Liver (tissue), 9 donors: ENCODE data around the gene STMP1. TPM values are rescaled to one million over a fixed set of nuclear protein-coding genes. Genes with fewer than 3 reads are reported as not detected.

Experiments
- DNase-seq: peaks from one replicate; pipeline ENCODE4 v3.0.0-alpha.2; 2017; ENCODE audit warnings: low spot score
- H3K27ac ChIP-seq, 2 donors: one replicate each; pipeline ENCODE4 v1.7.0; 2013; ENCODE audit warnings: inconsistent platforms in 2 of 2, low read length in 2 of 2, control low read depth in 1 of 2, low read depth in 1 of 2, mild to moderate bottlenecking in 1 of 2
- H3K27me3 ChIP-seq, 4 donors: one replicate each; pipeline versions ENCODE4 v1.6.1 to v1.7.0; 2013; ENCODE audit warnings: low read length in 3 of 4, inconsistent platforms in 1 of 4, mild to moderate bottlenecking in 1 of 4, moderate library complexity in 1 of 4; ENCODE audit not compliant: control insufficient read depth in 4 of 4, insufficient read depth in 4 of 4
- H3K36me3 ChIP-seq, 4 donors: one replicate each; pipeline versions ENCODE4 v1.6.1 to v1.7.0; 2013; ENCODE audit warnings: low read length in 3 of 4, mild to moderate bottlenecking in 3 of 4, low read depth in 1 of 4, moderate library complexity in 1 of 4; ENCODE audit not compliant: control insufficient read depth in 4 of 4, insufficient read depth in 3 of 4
- H3K4me1 ChIP-seq, 4 donors: one replicate each; pipeline versions ENCODE4 v1.6.1 to v1.7.0; 2013; ENCODE audit warnings: low read length in 3 of 4, mild to moderate bottlenecking in 3 of 4, moderate library complexity in 1 of 4; ENCODE audit not compliant: control insufficient read depth in 4 of 4, insufficient read depth in 4 of 4
- H3K4me3 ChIP-seq, 3 donors: one replicate each; pipeline versions ENCODE4 v1.6.1 to v1.7.0; 2013; ENCODE audit warnings: low read length in 3 of 3, control low read depth in 1 of 3, low read depth in 1 of 3, mild to moderate bottlenecking in 1 of 3
- H3K9ac ChIP-seq, 2 donors: one replicate each; pipeline ENCODE4 v1.7.0; 2013; ENCODE audit warnings: low read length in 2 of 2, mild to moderate bottlenecking in 2 of 2, moderate library complexity in 2 of 2, control low read depth in 1 of 2, low read depth in 1 of 2
- H3K9me3 ChIP-seq, 4 donors: one replicate each; pipeline versions ENCODE4 v1.6.1 to v1.7.0; 2013; ENCODE audit warnings: low read length in 3 of 4; ENCODE audit not compliant: control insufficient read depth in 4 of 4
- EGR1 ChIP-seq, 2 donors: IDR thresholded peaks; 2 replicates each; pipeline ENCODE4 v1.6.1; 2016 to 2018; ENCODE audit warnings: antibody characterized with exemption in 2 of 2, low read depth in 2 of 2
- FOXA1 ChIP-seq: IDR thresholded peaks from 2 replicates; pipeline ENCODE4 v1.6.1; 2016; ENCODE audit warnings: antibody characterized with exemption
- FOXA2 ChIP-seq: IDR thresholded peaks from 2 replicates; pipeline ENCODE4 v1.6.1; 2016; ENCODE audit warnings: antibody characterized with exemption
- GABPA ChIP-seq, 2 donors: IDR thresholded peaks in 1 of 2; conservative IDR thresholded peaks in 1 of 2; 2 replicates each; pipeline ENCODE4 v1.6.1; 2016; ENCODE audit warnings: antibody characterized with exemption in 2 of 2, mild to moderate bottlenecking in 1 of 2, moderate library complexity in 1 of 2
- HNF4A ChIP-seq, 2 donors: conservative IDR thresholded peaks; 2 replicates each; pipeline ENCODE4 v1.6.1; 2016; ENCODE audit warnings: antibody characterized with exemption in 2 of 2, mild to moderate bottlenecking in 2 of 2
- HNF4G ChIP-seq: IDR thresholded peaks from 2 replicates; pipeline ENCODE4 v1.6.1; 2016; ENCODE audit warnings: antibody characterized with exemption
- JUND ChIP-seq, 2 donors: IDR thresholded peaks; 2 replicates each; pipeline ENCODE4 v1.6.1; 2016; ENCODE audit warnings: antibody characterized with exemption in 2 of 2
- NR2F2 ChIP-seq: IDR thresholded peaks from 2 replicates; pipeline ENCODE4 v1.6.1; 2016; ENCODE audit warnings: antibody characterized with exemption
- RAD21 ChIP-seq, 2 donors: IDR thresholded peaks; 2 replicates each; pipeline ENCODE4 v1.6.1; 2016; ENCODE audit warnings: antibody characterized with exemption in 2 of 2, mild to moderate bottlenecking in 2 of 2
- RXRA ChIP-seq, 2 donors: IDR thresholded peaks; 2 replicates each; pipeline ENCODE4 v1.6.1; 2017 to 2018; ENCODE audit warnings: antibody characterized with exemption in 2 of 2, mild to moderate bottlenecking in 1 of 2
- TAF1 ChIP-seq: conservative IDR thresholded peaks from 2 replicates; pipeline ENCODE4 v1.6.1; 2016; ENCODE audit warnings: antibody characterized with exemption, mild to moderate bottlenecking
- YY1 ChIP-seq: IDR thresholded peaks from 2 replicates; pipeline ENCODE4 v1.6.1; 2016; ENCODE audit warnings: antibody characterized with exemption, mild to moderate bottlenecking
- WGBS: extraction: QIAGEN DNeasy Blood & Tissue Kit; methylation state at CpG from one replicate; pipeline ENCODE4 v1.1.7; 2013; 5-methylcytosine and 5-hydroxymethylcytosine counted together
- polyA plus RNA-seq, 2 donors: library from polyadenylated mRNA; stranded (reverse) in 1 of 2; unstranded in 1 of 2; fragments of 200-250 nt in 1 of 2; fragments of >200 nt in 1 of 2; fragmentation: Nextera tagmentation in 1 of 2; extraction: Ambion mirVana in 1 of 2; gene quantifications; one replicate each; pipeline versions ENCODE4 v1.2.1 to v1.2.3, GENCODE V29; 2013 to 2015
- total RNA-seq, 2 donors: library from RNA; depleted of rRNA; stranded (reverse); fragments of >200 nt; gene quantifications; one replicate each; pipeline ENCODE4 v1.2.3, GENCODE V29; 2014
- TF ChIP-seq, protein P1 (sequence below): fragments of 150-350 bp; IDR thresholded peaks from 2 replicates; pipeline ENCODE4 v1.5.1; 2017; ENCODE audit warnings: improper control_type of control experiment, low read depth, low read length; ENCODE audit not compliant: missing input control
- TF ChIP-seq, protein P2 (sequence below): IDR thresholded peaks from 2 replicates; pipeline ENCODE4 v1.6.1; 2016; ENCODE audit warnings: antibody characterized with exemption
- TF ChIP-seq, protein P3 (sequence below): IDR thresholded peaks from 2 replicates; pipeline ENCODE4 v1.6.1; 2016; ENCODE audit warnings: antibody characterized with exemption
- TF ChIP-seq, protein P4 (sequence below): IDR thresholded peaks from 2 replicates; pipeline ENCODE4 v1.6.1; 2016; ENCODE audit warnings: antibody characterized with exemption
- TF ChIP-seq, protein P5 (sequence below): IDR thresholded peaks from 2 replicates; pipeline ENCODE4 v1.6.1; 2016; ENCODE audit warnings: antibody characterized with exemption, mild to moderate bottlenecking
- donor health status: healthy.
- donor health status: healthy.
- donor health status: healthy.
- donor health status: healthy.
- donor health status: healthy.

Gene STMP1
- total and polyA plus RNA-seq, 4 donors: 6.8 to 30.7 (median 13.8) TPM

DNA sequence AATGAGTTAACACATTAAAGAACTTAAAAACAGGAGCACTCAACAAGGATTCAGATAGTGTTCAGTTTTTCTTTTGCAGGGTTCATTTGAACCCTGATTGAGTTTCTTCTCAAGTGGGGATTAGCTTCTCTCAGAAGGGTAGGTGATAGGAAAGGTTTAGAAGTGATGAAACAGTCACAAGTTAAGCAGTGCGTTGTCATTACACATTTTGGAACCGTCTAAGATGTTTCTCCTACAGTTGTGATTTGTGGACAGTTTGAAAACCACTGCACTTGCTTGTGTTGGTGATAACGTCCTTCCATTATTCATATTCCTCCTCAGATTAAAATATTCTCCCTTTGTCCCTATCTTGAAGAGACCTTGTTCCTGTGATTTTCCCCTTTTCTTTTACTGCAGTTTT, 2.7 kb downstream of the STMP1 start:
- Histone ChIP-seq H3K4me1 (peaks cover 3 to 11% (median 8%) of the 10 kb centered on the region in 4 donors), H3K4me3 (no peak overlapping the region), H3K27ac (no peak overlapping the region), H3K9ac (no peak overlapping the region), H3K9me3 (no peaks in the 10 kb centered on the region), H3K27me3 (no peaks in the 10 kb centered on the region), H3K36me3 (no peaks in the 10 kb centered on the region)
- WGBS: 76% methylated on average over 3 of the region's 3 CpGs
- DNase-seq: no peak
- TF ChIP-seq, protein P1, sequence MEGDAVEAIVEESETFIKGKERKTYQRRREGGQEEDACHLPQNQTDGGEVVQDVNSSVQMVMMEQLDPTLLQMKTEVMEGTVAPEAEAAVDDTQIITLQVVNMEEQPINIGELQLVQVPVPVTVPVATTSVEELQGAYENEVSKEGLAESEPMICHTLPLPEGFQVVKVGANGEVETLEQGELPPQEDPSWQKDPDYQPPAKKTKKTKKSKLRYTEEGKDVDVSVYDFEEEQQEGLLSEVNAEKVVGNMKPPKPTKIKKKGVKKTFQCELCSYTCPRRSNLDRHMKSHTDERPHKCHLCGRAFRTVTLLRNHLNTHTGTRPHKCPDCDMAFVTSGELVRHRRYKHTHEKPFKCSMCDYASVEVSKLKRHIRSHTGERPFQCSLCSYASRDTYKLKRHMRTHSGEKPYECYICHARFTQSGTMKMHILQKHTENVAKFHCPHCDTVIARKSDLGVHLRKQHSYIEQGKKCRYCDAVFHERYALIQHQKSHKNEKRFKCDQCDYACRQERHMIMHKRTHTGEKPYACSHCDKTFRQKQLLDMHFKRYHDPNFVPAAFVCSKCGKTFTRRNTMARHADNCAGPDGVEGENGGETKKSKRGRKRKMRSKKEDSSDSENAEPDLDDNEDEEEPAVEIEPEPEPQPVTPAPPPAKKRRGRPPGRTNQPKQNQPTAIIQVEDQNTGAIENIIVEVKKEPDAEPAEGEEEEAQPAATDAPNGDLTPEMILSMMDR: no peak
- TF ChIP-seq, protein P2, sequence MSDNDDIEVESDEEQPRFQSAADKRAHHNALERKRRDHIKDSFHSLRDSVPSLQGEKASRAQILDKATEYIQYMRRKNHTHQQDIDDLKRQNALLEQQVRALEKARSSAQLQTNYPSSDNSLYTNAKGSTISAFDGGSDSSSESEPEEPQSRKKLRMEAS: no peak
- TF ChIP-seq HNF4G (no peak), FOXA1 (no peak), FOXA2 (no peak), GABPA (IDR thresholded peaks at IDR 0.05 in 1 of 2, conservative IDR thresholded peaks at IDR 0.05 in 1 of 2) (no peak), TAF1 (no peak), RXRA (IDR thresholded peaks at IDR 0.05) (no peak), JUND (IDR thresholded peaks at IDR 0.05) (no peak), RAD21 (IDR thresholded peaks at IDR 0.05) (no peak), NR2F2 (no peak), YY1 (no peak), EGR1 (IDR thresholded peaks at IDR 0.05; ENCODE audit: low read depth in 2 of 2) (no peak)
- TF ChIP-seq, protein P3, sequence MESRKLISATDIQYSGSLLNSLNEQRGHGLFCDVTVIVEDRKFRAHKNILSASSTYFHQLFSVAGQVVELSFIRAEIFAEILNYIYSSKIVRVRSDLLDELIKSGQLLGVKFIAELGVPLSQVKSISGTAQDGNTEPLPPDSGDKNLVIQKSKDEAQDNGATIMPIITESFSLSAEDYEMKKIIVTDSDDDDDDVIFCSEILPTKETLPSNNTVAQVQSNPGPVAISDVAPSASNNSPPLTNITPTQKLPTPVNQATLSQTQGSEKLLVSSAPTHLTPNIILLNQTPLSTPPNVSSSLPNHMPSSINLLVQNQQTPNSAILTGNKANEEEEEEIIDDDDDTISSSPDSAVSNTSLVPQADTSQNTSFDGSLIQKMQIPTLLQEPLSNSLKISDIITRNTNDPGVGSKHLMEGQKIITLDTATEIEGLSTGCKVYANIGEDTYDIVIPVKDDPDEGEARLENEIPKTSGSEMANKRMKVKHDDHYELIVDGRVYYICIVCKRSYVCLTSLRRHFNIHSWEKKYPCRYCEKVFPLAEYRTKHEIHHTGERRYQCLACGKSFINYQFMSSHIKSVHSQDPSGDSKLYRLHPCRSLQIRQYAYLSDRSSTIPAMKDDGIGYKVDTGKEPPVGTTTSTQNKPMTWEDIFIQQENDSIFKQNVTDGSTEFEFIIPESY: no peak
- TF ChIP-seq, protein P4, sequence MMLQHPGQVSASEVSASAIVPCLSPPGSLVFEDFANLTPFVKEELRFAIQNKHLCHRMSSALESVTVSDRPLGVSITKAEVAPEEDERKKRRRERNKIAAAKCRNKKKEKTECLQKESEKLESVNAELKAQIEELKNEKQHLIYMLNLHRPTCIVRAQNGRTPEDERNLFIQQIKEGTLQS: no peak
- TF ChIP-seq, protein P5, sequence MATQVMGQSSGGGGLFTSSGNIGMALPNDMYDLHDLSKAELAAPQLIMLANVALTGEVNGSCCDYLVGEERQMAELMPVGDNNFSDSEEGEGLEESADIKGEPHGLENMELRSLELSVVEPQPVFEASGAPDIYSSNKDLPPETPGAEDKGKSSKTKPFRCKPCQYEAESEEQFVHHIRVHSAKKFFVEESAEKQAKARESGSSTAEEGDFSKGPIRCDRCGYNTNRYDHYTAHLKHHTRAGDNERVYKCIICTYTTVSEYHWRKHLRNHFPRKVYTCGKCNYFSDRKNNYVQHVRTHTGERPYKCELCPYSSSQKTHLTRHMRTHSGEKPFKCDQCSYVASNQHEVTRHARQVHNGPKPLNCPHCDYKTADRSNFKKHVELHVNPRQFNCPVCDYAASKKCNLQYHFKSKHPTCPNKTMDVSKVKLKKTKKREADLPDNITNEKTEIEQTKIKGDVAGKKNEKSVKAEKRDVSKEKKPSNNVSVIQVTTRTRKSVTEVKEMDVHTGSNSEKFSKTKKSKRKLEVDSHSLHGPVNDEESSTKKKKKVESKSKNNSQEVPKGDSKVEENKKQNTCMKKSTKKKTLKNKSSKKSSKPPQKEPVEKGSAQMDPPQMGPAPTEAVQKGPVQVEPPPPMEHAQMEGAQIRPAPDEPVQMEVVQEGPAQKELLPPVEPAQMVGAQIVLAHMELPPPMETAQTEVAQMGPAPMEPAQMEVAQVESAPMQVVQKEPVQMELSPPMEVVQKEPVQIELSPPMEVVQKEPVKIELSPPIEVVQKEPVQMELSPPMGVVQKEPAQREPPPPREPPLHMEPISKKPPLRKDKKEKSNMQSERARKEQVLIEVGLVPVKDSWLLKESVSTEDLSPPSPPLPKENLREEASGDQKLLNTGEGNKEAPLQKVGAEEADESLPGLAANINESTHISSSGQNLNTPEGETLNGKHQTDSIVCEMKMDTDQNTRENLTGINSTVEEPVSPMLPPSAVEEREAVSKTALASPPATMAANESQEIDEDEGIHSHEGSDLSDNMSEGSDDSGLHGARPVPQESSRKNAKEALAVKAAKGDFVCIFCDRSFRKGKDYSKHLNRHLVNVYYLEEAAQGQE: no peak

DNA sequence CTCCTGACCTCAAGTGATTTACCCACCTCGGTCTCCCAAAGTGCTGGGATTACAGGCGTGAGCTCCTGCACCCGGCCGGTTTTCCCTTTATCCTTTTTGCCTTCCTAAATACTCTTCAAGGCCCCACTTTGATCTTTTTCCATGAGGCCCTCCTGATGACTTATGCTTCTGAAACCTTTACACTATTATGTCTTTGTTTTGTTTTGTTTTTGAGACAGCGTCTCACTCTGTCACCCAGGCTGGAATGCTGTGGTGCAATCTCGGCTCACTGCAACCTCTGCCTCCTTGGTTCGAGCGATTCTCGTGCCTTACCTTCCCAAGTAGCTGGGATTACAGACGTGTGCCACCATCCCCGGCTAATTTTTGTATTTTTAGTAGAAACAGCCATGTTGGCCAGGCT, 3.8 kb downstream of the STMP1 start:
- Histone ChIP-seq H3K27me3 (no peaks in the 10 kb centered on the region), H3K4me3 (no peak overlapping the region), H3K9me3 (no peaks in the 10 kb centered on the region), H3K4me1 (peaks cover 3 to 11% (median 8%) of the 10 kb centered on the region in 4 donors), H3K27ac (no peak overlapping the region), H3K9ac (no peak overlapping the region), H3K36me3 (no peaks in the 10 kb centered on the region)
- DNase-seq: no peak
- TF ChIP-seq HNF4A (conservative IDR thresholded peaks at IDR 0.05) (no peak), TAF1 (no peak), FOXA2 (no peak), RXRA (IDR thresholded peaks at IDR 0.05) (no peak), NR2F2 (no peak), HNF4G (no peak), EGR1 (IDR thresholded peaks at IDR 0.05; ENCODE audit: low read depth in 2 of 2) (no peak)
- TF ChIP-seq, protein P4: no peak
- TF ChIP-seq, protein P5: no peak
- TF ChIP-seq, protein P3: no peak
- TF ChIP-seq, protein P2: no peak
- WGBS: 96% methylated on average over 11 of the region's 11 CpGs
